HepG2 (cell line): Measurements from ENCODE around the gene ESYT1. TPM values are rescaled to one million over a fixed set of nuclear protein-coding genes. Genes with fewer than 3 reads are reported as not detected.

ENCODE experiments used
- FOXA3 ChIP-seq: IDR thresholded peaks from 2 replicates; pipeline ENCODE4 v1.6.1; 2016; ENCODE audit warnings: missing genetic modification reagents, missing compliant biosample characterization
- SATB2 ChIP-seq: sonication (generic); formaldehyde crosslinking; IDR thresholded peaks from 2 replicates; pipeline ENCODE4 v1.5.0; 2020; ENCODE audit warnings: missing genetic modification reagents
- SMARCC2 ChIP-seq: fragments of 450-650 bp; IDR thresholded peaks from 2 replicates; pipeline ENCODE4 v1.6.1; 2017; ENCODE audit warnings: antibody characterized with exemption, mild to moderate bottlenecking
- SP2 ChIP-seq: sonication (generic); formaldehyde crosslinking; IDR thresholded peaks from 2 replicates; pipeline ENCODE4 v1.5.1; 2020; ENCODE audit warnings: mild to moderate bottlenecking, missing genetic modification reagents
- ZNF350 ChIP-seq: sonication (generic); formaldehyde crosslinking; IDR thresholded peaks from 2 replicates; pipeline ENCODE4 v1.4.0; 2020; ENCODE audit warnings: mild to moderate bottlenecking, low read depth, missing genetic modification reagents, borderline replicate concordance
- ZNF501 ChIP-seq: sonication (generic); formaldehyde crosslinking; IDR thresholded peaks from 2 replicates; pipeline ENCODE4 v1.5.1; 2020; ENCODE audit warnings: mild to moderate bottlenecking, moderate library complexity, missing genetic modification reagents
- ZNF556 ChIP-seq: sonication (generic); formaldehyde crosslinking; IDR thresholded peaks from 2 replicates; pipeline ENCODE4 v1.4.0; 2020; ENCODE audit warnings: mild to moderate bottlenecking, missing genetic modification reagents, borderline replicate concordance
- ZNF598 ChIP-seq: sonication (generic); formaldehyde crosslinking; IDR thresholded peaks from 2 replicates; pipeline ENCODE4 v1.5.1; 2020; ENCODE audit warnings: mild to moderate bottlenecking, missing genetic modification reagents, borderline replicate concordance
- ZNF777 ChIP-seq: sonication (generic); formaldehyde crosslinking; IDR thresholded peaks from 2 replicates; pipeline ENCODE4 v1.4.0; 2020; ENCODE audit warnings: missing genetic modification reagents
- polyA plus RNA-seq, 8 experiments: library from polyadenylated mRNA; depleted of rRNA in 3 of 8; stranded (reverse) in 7 of 8; unstranded in 1 of 8; fragments of >200 nt; fragmentation: Illumina TruSeq in 4 of 8; extraction: Trizol in 4 of 8; gene quantifications; 2 replicates each; pipeline versions ENCODE4 v1.2.1 to v1.2.3, GENCODE V29; 2011 to 2016; ENCODE audit warnings: low read depth in 4 of 8, missing spikeins in 1 of 8, mixed read lengths in 1 of 8; ENCODE audit not compliant: insufficient read depth in 1 of 8
- total RNA-seq, 5 experiments: library from RNA; depleted of rRNA; stranded (reverse); fragments of >200 nt; fragmentation: Illumina TruSeq; extraction: Trizol; gene quantifications; 2 replicates each; pipeline ENCODE4 v1.2.3, GENCODE V29; 2016; ENCODE audit warnings: low read depth in 1 of 5
- TF ChIP-seq, protein P1 (sequence below): sonication (generic); formaldehyde crosslinking; IDR thresholded peaks from 2 replicates; pipeline ENCODE4 v1.5.0; 2020; ENCODE audit warnings: mild to moderate bottlenecking, missing genetic modification reagents
- TF ChIP-seq, protein P2 (sequence below), 2 experiments: fragments of 450-650 bp in 1 of 2; sonication (generic) in 1 of 2; formaldehyde crosslinking; IDR thresholded peaks; 2 replicates each; pipeline versions ENCODE4 v1.5.0 to v1.8.0; 2020 to 2022; ENCODE audit warnings: mild to moderate bottlenecking in 1 of 2, missing genetic modification reagents in 1 of 2
- TF ChIP-seq, protein P3 (sequence below): sonication (generic); formaldehyde crosslinking; IDR thresholded peaks from 2 replicates; pipeline ENCODE4 v1.8.1; 2023; ENCODE audit warnings: missing genetic modification reagents, inconsistent platforms, borderline replicate concordance
- TF ChIP-seq, protein P4 (sequence below): sonication (generic); formaldehyde crosslinking; IDR thresholded peaks from 2 replicates; pipeline ENCODE4 v1.5.0; 2020; ENCODE audit warnings: missing genetic modification reagents
- TF ChIP-seq, protein P5 (sequence below): sonication (generic); formaldehyde crosslinking; IDR thresholded peaks from 2 replicates; pipeline ENCODE4 v1.5.0; 2020; ENCODE audit warnings: mild to moderate bottlenecking, missing genetic modification reagents
- TF ChIP-seq, protein P6 (sequence below): sonication (generic); formaldehyde crosslinking; IDR thresholded peaks from 2 replicates; pipeline ENCODE4 v1.4.0; 2020; ENCODE audit warnings: missing genetic modification reagents, borderline replicate concordance

ESYT1 gene
- total and polyA plus RNA-seq, 2 of the 13 experiments (the other 11 are each of a cell fraction or from before 2014, with no cell fraction given): 66.9 to 71.0 TPM

DNA sequence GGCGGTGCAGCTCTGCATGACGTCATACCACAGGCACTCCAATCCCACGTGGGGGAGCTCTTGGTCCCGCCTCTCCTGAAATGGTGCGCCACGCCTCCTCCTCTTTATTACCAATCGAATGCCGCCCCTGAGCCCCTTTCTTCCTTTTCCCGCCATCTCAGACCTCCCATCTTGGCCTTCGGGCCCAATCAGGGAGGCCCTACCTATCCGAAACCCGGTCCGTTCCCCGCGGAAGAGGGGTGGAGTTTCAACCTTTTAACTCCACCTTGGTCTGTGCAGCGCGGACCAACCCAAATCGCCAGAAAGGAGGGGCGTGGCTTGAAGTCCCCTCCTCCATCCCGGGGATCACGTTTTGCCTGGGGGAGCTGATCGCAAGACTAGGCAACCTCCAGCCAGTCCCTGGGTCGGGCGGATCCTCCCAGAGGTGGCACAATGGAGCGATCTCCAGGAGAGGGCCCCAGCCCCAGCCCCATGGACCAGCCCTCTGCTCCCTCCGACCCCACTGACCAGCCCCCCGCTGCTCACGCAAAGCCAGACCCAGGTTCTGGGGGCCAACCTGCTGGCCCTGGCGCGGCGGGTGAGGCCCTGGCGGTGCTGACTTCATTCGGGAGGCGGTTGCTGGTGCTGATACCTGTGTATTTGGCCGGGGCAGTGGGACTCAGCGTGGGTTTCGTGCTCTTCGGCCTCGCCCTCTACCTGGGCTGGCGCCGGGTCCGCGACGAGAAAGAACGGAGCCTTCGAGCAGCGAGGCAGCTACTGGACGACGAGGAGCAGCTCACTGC is at the start of gene ESYT1 (continued):
- TF ChIP-seq, protein P1, sequence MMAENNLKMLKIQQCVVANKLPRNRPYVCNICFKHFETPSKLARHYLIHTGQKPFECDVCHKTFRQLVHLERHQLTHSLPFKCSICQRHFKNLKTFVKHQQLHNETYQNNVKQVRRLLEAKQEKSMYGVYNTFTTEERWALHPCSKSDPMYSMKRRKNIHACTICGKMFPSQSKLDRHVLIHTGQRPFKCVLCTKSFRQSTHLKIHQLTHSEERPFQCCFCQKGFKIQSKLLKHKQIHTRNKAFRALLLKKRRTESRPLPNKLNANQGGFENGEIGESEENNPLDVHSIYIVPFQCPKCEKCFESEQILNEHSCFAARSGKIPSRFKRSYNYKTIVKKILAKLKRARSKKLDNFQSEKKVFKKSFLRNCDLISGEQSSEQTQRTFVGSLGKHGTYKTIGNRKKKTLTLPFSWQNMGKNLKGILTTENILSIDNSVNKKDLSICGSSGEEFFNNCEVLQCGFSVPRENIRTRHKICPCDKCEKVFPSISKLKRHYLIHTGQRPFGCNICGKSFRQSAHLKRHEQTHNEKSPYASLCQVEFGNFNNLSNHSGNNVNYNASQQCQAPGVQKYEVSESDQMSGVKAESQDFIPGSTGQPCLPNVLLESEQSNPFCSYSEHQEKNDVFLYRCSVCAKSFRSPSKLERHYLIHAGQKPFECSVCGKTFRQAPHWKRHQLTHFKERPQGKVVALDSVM (CRISPR knock-in tag): no peak
- TF ChIP-seq ZNF556 (CRISPR knock-in tag) (peak; percentile 51; the same call in 1 of the 2 replicates), ZNF777 (peak; percentile 73; the same call in 1 of the 2 replicates), FOXA3 (CRISPR knock-in tag) (0 out of 2 replicates have a peak, but pooled peaks have one; percentile 20), ZNF501 (CRISPR knock-in tag) (no peak; the same call in 1 of the 2 replicates), SP2 (CRISPR knock-in tag) (peak; percentile 82), ZNF598 (peak; percentile 55; the same call in 1 of the 2 replicates), SMARCC2 (no peak), ZNF350 (CRISPR knock-in tag) (peak; percentile 39; the same call in 1 of the 2 replicates), SATB2 (CRISPR knock-in tag) (no peak)
- TF ChIP-seq, protein P2, sequence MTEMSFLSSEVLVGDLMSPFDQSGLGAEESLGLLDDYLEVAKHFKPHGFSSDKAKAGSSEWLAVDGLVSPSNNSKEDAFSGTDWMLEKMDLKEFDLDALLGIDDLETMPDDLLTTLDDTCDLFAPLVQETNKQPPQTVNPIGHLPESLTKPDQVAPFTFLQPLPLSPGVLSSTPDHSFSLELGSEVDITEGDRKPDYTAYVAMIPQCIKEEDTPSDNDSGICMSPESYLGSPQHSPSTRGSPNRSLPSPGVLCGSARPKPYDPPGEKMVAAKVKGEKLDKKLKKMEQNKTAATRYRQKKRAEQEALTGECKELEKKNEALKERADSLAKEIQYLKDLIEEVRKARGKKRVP (CRISPR knock-in tag; IDR thresholded peaks at IDR 0.05): 0 out of 4 replicates have a peak, but pooled peaks of 1 of the 2 experiments have one; percentile 17
- TF ChIP-seq, protein P3, sequence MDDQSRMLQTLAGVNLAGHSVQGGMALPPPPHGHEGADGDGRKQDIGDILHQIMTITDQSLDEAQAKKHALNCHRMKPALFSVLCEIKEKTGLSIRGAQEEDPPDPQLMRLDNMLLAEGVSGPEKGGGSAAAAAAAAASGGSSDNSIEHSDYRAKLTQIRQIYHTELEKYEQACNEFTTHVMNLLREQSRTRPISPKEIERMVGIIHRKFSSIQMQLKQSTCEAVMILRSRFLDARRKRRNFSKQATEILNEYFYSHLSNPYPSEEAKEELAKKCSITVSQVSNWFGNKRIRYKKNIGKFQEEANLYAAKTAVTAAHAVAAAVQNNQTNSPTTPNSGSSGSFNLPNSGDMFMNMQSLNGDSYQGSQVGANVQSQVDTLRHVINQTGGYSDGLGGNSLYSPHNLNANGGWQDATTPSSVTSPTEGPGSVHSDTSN (CRISPR knock-in tag): no peak
- TF ChIP-seq, protein P4, sequence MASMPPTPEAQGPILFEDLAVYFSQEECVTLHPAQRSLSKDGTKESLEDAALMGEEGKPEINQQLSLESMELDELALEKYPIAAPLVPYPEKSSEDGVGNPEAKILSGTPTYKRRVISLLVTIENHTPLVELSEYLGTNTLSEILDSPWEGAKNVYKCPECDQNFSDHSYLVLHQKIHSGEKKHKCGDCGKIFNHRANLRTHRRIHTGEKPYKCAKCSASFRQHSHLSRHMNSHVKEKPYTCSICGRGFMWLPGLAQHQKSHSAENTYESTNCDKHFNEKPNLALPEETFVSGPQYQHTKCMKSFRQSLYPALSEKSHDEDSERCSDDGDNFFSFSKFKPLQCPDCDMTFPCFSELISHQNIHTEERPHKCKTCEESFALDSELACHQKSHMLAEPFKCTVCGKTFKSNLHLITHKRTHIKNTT (CRISPR knock-in tag): no peak
- TF ChIP-seq, protein P5, sequence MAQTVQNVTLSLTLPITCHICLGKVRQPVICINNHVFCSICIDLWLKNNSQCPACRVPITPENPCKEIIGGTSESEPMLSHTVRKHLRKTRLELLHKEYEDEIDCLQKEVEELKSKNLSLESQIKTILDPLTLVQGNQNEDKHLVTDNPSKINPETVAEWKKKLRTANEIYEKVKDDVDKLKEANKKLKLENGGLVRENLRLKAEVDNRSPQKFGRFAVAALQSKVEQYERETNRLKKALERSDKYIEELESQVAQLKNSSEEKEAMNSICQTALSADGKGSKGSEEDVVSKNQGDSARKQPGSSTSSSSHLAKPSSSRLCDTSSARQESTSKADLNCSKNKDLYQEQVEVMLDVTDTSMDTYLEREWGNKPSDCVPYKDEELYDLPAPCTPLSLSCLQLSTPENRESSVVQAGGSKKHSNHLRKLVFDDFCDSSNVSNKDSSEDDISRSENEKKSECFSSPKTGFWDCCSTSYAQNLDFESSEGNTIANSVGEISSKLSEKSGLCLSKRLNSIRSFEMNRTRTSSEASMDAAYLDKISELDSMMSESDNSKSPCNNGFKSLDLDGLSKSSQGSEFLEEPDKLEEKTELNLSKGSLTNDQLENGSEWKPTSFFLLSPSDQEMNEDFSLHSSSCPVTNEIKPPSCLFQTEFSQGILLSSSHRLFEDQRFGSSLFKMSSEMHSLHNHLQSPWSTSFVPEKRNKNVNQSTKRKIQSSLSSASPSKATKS (CRISPR knock-in tag): no peak
- TF ChIP-seq, protein P6, sequence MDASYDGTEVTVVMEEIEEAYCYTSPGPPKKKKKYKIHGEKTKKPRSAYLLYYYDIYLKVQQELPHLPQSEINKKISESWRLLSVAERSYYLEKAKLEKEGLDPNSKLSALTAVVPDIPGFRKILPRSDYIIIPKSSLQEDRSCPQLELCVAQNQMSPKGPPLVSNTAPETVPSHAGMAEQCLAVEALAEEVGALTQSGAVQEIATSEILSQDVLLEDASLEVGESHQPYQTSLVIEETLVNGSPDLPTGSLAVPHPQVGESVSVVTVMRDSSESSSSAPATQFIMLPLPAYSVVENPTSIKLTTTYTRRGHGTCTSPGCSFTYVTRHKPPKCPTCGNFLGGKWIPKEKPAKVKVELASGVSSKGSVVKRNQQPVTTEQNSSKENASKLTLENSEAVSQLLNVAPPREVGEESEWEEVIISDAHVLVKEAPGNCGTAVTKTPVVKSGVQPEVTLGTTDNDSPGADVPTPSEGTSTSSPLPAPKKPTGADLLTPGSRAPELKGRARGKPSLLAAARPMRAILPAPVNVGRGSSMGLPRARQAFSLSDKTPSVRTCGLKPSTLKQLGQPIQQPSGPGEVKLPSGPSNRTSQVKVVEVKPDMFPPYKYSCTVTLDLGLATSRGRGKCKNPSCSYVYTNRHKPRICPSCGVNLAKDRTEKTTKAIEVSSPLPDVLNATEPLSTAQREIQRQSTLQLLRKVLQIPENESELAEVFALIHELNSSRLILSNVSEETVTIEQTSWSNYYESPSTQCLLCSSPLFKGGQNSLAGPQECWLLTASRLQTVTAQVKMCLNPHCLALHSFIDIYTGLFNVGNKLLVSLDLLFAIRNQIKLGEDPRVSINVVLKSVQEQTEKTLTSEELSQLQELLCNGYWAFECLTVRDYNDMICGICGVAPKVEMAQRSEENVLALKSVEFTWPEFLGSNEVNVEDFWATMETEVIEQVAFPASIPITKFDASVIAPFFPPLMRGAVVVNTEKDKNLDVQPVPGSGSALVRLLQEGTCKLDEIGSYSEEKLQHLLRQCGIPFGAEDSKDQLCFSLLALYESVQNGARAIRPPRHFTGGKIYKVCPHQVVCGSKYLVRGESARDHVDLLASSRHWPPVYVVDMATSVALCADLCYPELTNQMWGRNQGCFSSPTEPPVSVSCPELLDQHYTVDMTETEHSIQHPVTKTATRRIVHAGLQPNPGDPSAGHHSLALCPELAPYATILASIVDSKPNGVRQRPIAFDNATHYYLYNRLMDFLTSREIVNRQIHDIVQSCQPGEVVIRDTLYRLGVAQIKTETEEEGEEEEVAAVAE (CRISPR knock-in tag): peak; percentile 11; the same call in 1 of the 2 replicates
